ENCODE measurements around the gene CA10. TPM values are rescaled to one million over a fixed set of nuclear protein-coding genes. Genes with fewer than 3 reads are reported as not detected.

The CA10 gene
- total and polyA plus RNA-seq, 8 donors, result 0.09 to 2.0 (median 0.27) TPM; not detected in 4

- Histone ChIP-seq H3K4me1 (no peaks in the 10 kb centered on the region), H3K36me3 (no peaks in the 10 kb centered on the region), H3K4me3 (no peak overlapping the region), H3K9me3 (no peaks in the 10 kb centered on the region), H3K27me3 (peaks cover 0 to 3% (median 0%) of the 10 kb centered on the region in 4 donors), H3K27ac (no peak overlapping the region)
- intact Hi-C loops (cut with DNase I), result no loop called here
- ATAC-seq, result no peak
- WGBS, 2 donors, result 38 to 39% methylated on average over 5 of the region's 5 CpGs
- no peak for TF ChIP-seq CTCF (IDR thresholded peaks at IDR 0.05)
- FAIRE-seq, result no peak
- DNase-seq, result no peak
Measured at GRCh38 chr17:52048137-52048898, 110.2 kb downstream of the CA10 start.

GRCh38 chr17:52047086-52047485 lies 111.4 kb downstream of the CA10 start:
- Histone ChIP-seq H3K36me3 (no peaks in the 10 kb centered on the region), H3K27ac (no peak overlapping the region), H3K4me3 (no peak overlapping the region), H3K4me1 (no peaks in the 10 kb centered on the region), H3K9me3 (no peaks in the 10 kb centered on the region), H3K27me3 (peaks cover 0 to 3% (median 0%) of the 10 kb centered on the region in 4 donors)
- FAIRE-seq (no peak), DNase-seq (no peak), ATAC-seq (no peak)
- TF ChIP-seq CTCF (IDR thresholded peaks at IDR 0.05), result no peak
- intact Hi-C loops (cut with DNase I), result no loop called here

- TF ChIP-seq CTCF (IDR thresholded peaks at IDR 0.05), result no peak
- Histone ChIP-seq H3K9me3 (no peaks in the 10 kb centered on the region), H3K4me1 (no peaks in the 10 kb centered on the region), H3K36me3 (no peaks in the 10 kb centered on the region), H3K27ac (no peak overlapping the region), H3K27me3 (peaks cover 0 to 3% (median 0%) of the 10 kb centered on the region in 4 donors), H3K4me3 (no peak overlapping the region)
- FAIRE-seq (no peak), DNase-seq (no peak), ATAC-seq (no peak)
- intact Hi-C loops (cut with DNase I), result no loop called here
- 64 to 86% methylated on average over 1 of the region's 1 CpG for WGBS, 2 donors
Measured at GRCh38 chr17:52041123-52041617, 117.3 kb downstream of the CA10 start.

GRCh38 chr17:52036416-52036815 lies 122.1 kb downstream of the CA10 start:
- DNase-seq (no peak), FAIRE-seq (no peak), ATAC-seq (no peak)
- no peak for TF ChIP-seq CTCF (IDR thresholded peaks at IDR 0.05)
- no peaks in the 10 kb centered on the region for H3K27me3 ChIP-seq
- no peaks in the 10 kb centered on the region for H3K9me3 ChIP-seq
- H3K27ac ChIP-seq, result no peak overlapping the region
- no peaks in the 10 kb centered on the region for H3K36me3 ChIP-seq
- no peaks in the 10 kb centered on the region for H3K4me1 ChIP-seq
- H3K4me3 ChIP-seq, result no peak overlapping the region
- intact Hi-C loops (cut with DNase I), result no loop called here

GRCh38 chr17:52035336-52035915 lies 123.1 kb downstream of the CA10 start:
- no peaks in the 10 kb centered on the region for H3K9me3 ChIP-seq
- H3K36me3 ChIP-seq, result no peaks in the 10 kb centered on the region
- 72 to 73% methylated on average over 6 of the region's 6 CpGs for WGBS, 2 donors
- intact Hi-C loops (cut with DNase I), result no loop called here
- no peak for FAIRE-seq
- no peak for ATAC-seq
- H3K4me1 ChIP-seq, result no peaks in the 10 kb centered on the region
- no peak for DNase-seq
- H3K4me3 ChIP-seq, result no peak overlapping the region
- H3K27me3 ChIP-seq, result no peaks in the 10 kb centered on the region
- H3K27ac ChIP-seq, result no peak overlapping the region
- TF ChIP-seq CTCF (IDR thresholded peaks at IDR 0.05), result no peak
